Endothelial cell (in vitro differentiated cells): ENCODE results near the gene CBARP. TPM values are rescaled to one million over a fixed set of nuclear protein-coding genes. Genes with fewer than 3 reads are reported as not detected.

ENCODE experiments used
- DNase-seq: peaks from one replicate; pipeline ENCODE4 v3.0.0; 2021; ENCODE audit warnings: low spot score
- H3K27ac Mint-ChIP-seq: one replicate; pipeline ENCODE4 v1.8.0; 2021; ENCODE audit warnings: mixed read lengths, inconsistent platforms; ENCODE audit not compliant: unreplicated experiment
- H3K27me3 Mint-ChIP-seq: one replicate; pipeline ENCODE4 v1.8.0; 2021; ENCODE audit warnings: mild to moderate bottlenecking, moderate library complexity, mixed read lengths, inconsistent platforms; ENCODE audit not compliant: unreplicated experiment
- H3K36me3 Mint-ChIP-seq: one replicate; pipeline ENCODE4 v1.8.0; 2021; ENCODE audit warnings: mild to moderate bottlenecking, low read depth, mixed read lengths, inconsistent platforms; ENCODE audit not compliant: unreplicated experiment
- H3K4me1 Mint-ChIP-seq: one replicate; pipeline ENCODE4 v1.8.0; 2021; ENCODE audit warnings: mild to moderate bottlenecking, mixed read lengths, inconsistent platforms; ENCODE audit not compliant: unreplicated experiment
- H3K4me3 Mint-ChIP-seq: one replicate; pipeline ENCODE4 v1.8.0; 2021; ENCODE audit warnings: mild to moderate bottlenecking, mixed read lengths, inconsistent platforms; ENCODE audit not compliant: unreplicated experiment
- H3K9me3 Mint-ChIP-seq: one replicate; pipeline ENCODE4 v1.8.0; 2021; ENCODE audit warnings: mixed read lengths, inconsistent platforms; ENCODE audit not compliant: unreplicated experiment
- total RNA-seq: library from RNA; stranded (reverse); fragmentation: NEBNext Ultra II Directional; extraction: Animal tissue kit (Norgen Biotek cat#: 25700); gene quantifications from one replicate; pipeline ENCODE4 v1.2.1, GENCODE V29; 2021; ENCODE audit not compliant: unreplicated experiment
- TF ChIP-seq, protein P1 (sequence below): fragments of 200-600 bp; sonication (generic); IDR thresholded peaks from one replicate; pipeline ENCODE4 v1.5.0; 2021; ENCODE audit warnings: antibody characterized with exemption; ENCODE audit not compliant: unreplicated experiment

The CBARP gene
- total RNA-seq, 1 donor from 2014 or later: 10.4 TPM

DNA sequence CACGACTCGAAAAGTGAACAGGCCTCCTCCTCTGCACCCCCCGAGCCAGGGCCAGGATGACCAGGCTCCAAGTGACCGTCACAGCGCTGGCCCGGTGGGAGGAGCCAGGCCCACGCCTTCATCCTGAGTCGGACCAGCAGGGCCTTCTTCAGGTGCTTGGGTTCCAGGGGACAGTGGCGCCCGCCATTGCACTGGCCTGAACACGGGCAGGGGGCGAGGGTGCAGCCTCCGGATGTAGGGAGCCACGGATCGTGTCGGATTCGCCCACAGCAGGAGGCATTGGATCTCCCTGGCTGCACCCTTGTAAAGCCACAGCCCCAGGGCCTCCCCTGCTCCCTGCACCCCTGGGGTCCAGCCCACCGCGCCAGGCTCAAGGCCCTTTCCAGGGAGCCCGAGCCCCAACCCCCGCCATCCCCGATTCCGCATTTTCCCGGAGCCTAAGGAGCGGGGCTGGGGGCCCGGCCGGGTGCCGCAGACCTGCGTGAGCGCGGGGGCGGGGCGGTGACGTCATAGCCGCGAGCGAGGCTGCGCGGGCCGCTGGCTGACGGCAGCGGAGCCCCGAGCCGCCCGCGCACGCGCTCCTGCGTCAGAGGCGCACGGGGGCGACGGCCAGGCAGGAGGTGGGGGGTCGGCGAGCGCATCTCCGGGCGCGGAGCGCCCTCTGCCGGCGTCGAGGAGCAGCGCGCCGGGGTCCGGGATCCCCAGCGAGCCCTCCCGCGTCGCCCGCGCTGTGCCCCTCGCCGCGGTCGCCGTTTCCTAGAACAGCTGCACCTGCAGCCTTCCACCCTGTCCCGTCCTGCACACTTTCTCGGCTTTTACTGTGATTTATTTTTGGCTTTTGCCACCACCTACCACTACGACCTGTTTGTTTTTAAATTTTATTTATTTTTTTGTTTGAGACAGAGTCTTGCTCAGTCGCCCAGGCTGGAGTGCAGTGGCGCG is 2.3 kb upstream of the CBARP start:
- Mint-ChIP-seq H3K36me3 (no peaks in the 10 kb centered on the region), H3K27ac (no peak overlapping the region), H3K4me3 (peak overlapping the region; percentile 81), H3K27me3 (peaks cover 20% of the 10 kb centered on the region), H3K9me3 (no peaks in the 10 kb centered on the region), H3K4me1 (peaks cover 7% of the 10 kb centered on the region)
- peak; percentile 95 for DNase-seq
- TF ChIP-seq, protein P1, sequence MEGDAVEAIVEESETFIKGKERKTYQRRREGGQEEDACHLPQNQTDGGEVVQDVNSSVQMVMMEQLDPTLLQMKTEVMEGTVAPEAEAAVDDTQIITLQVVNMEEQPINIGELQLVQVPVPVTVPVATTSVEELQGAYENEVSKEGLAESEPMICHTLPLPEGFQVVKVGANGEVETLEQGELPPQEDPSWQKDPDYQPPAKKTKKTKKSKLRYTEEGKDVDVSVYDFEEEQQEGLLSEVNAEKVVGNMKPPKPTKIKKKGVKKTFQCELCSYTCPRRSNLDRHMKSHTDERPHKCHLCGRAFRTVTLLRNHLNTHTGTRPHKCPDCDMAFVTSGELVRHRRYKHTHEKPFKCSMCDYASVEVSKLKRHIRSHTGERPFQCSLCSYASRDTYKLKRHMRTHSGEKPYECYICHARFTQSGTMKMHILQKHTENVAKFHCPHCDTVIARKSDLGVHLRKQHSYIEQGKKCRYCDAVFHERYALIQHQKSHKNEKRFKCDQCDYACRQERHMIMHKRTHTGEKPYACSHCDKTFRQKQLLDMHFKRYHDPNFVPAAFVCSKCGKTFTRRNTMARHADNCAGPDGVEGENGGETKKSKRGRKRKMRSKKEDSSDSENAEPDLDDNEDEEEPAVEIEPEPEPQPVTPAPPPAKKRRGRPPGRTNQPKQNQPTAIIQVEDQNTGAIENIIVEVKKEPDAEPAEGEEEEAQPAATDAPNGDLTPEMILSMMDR: peak; percentile 93

DNA sequence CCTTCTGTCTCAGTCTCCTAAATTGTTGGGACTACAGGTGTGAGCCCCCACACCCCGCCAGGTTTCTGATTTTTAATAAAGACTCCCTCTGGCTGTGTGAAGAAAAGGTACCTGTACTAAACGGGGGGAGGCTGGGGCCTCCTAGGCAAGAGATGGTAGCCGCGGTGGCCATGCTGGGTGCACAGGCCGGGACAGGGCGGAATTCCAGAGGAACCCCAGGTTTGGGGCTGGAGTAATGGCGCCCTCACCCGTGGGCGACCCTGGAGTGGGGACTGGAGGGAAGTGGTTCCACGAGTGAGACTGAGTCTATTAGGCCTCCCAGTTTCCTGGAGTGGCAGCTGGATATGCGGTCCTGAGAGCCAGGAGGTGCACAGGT is 1.6 kb upstream of the CBARP start:
- Mint-ChIP-seq H3K9me3 (no peaks in the 10 kb centered on the region), H3K27me3 (peaks cover 20% of the 10 kb centered on the region), H3K4me3 (peak overlapping the region; percentile 89), H3K27ac (no peak overlapping the region), H3K4me1 (peaks cover 5% of the 10 kb centered on the region), H3K36me3 (no peaks in the 10 kb centered on the region)
- no peak for DNase-seq
- TF ChIP-seq, protein P1: no peak

DNA sequence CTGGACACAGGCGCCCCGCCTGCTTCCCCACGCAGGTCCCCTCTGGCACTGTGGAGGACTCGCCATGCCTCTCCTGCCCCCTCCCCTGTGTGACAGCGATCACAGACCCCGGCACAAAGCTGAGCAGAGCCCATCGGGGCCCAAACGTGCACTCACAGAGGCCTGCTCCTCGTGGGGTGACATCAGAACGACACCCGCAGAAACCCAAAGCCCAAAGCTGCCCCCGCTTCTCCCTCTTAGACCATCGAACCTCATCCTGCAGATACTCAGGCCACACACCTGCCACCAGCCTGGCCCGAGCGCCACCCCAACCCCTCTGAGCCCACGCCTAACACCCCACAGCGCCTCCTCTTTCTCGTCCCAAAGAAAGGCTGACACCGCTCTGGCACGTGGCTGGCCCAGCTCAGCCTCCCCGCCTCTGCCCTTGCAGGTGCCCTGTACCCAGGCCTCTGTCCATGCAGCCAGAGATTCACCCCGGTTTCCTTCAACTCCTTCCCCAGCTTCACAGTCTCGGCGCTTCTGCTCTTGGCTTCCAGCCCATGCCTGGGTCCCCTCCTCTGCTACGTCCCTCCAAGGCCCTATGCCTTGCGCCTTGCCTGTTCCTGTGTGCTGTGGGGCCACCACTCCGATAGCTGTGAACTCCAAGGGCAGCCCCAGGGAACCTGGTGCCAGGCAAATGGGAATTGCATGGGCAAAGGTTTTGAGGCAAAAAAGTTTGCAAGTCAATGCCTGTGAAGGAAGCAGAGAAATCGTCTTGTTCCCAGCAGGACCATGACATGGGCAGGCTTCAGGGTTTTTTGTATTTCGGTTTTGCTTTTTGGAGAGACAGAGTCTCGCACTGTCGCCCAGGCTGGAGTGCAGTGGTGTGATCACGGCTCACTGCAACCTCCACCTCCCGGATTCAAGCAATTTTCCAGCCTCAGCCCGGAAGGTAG is 831 bp upstream of the CBARP start:
- Mint-ChIP-seq H3K27ac (peak overlapping the region; percentile 4), H3K4me3 (peak overlapping the region; percentile 89), H3K9me3 (no peaks in the 10 kb centered on the region), H3K36me3 (no peaks in the 10 kb centered on the region), H3K4me1 (peaks cover 5% of the 10 kb centered on the region), H3K27me3 (peaks cover 20% of the 10 kb centered on the region)
- DNase-seq: no peak
- TF ChIP-seq, protein P1: no peak

DNA sequence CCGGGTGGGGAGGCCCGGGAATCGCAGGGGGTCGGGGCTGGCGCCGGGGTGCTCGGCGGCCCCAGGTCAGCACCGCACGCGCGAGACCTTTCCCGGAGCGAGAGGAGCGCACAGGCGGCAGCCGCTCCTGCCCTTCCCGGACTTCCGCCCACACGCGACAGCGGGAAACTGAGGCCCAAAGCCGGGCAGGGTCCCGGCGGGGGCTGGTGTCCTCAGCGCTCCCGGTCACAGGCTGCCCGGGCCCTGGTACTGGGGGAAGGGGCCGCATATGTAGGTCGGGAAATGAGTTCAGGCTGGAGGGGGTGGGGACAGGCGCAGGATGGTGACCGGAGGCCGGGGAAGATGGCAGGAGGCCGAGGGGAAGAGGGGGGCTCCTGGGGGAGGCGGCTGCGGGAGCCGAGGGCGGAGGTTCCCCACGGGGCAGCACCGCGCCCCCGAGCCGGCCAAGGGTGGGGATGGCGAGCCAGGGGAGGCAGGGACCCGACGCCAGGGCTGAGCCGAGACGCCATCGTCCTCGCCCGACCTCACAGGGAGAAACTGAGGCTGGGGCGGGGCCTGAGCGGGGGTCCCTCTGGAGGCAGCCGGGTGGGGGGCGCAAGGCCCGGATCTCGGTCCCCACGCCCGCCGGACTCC is 662 bp downstream of the CBARP start:
- no peak for DNase-seq
- H3K4me3 Mint-ChIP-seq: peak overlapping the region; percentile 62
- TF ChIP-seq, protein P1: no peak
- peaks cover 14% of the 10 kb centered on the region for H3K27me3 Mint-ChIP-seq
- H3K36me3 Mint-ChIP-seq: no peaks in the 10 kb centered on the region
- H3K27ac Mint-ChIP-seq: no peak overlapping the region
- H3K9me3 Mint-ChIP-seq: no peaks in the 10 kb centered on the region
- peaks cover 5% of the 10 kb centered on the region for H3K4me1 Mint-ChIP-seq
